HUDEP-2 (cell line): ENCODE results near the gene CLCNKA.

Experiments
- DNase-seq, 76 experiments: peaks; one replicate each; lab custom pipeline; 2025; ENCODE audit not compliant: unreplicated experiment in 76 of 76; lab: John Stamatoyannopoulos, UW

The CLCNKA gene

DNA sequence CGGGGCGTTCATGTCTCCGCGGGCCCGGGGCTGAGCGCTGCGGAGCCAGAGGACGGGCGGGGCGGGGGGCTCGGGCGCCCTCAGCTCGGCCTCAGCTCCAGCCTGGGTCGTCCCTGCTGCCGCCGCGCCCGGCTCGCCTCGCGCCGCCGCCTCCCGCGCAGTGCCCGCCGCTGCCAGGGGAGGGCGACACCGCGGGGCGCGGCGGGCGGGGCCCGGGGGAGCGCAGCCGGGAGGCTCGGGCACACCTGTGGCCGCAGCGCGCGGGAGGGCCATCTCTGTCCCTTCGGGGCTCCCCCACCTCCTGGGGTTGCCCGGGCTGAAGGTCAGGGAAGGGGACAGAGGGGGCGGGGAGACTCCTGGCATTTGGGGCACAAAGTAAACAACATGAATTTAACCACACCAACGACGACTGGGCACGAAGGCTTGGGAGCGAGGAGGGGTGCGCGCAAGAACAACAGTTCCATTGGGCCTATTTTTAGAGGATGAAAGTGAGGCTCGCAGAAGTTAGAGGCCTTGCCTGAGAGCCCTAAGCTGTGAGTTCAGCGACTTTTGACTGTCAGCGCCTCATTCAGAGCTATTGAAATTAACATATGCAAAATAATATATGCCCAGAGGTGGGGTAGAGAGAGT lies 51.8 kb downstream of the CLCNKA start, which contains the start of gene FAM131C:
Gene FAM131C, minus strand, starts transcription at position 162 of the 630 bp plus-strand sequence. CDS start 209 bp downstream, outside the sequence.
- DNase-seq = peak in 5 of 76 experiments; percentile 4 to 10 (median 9)

- no peak for DNase-seq
Observed at GRCh38 chr1:16074217-16074616, 52.4 kb downstream of the CLCNKA start.

- DNase-seq = no peak
Observed at GRCh38 chr1:16075337-16076030, 53.6 kb downstream of the CLCNKA start.

DNA sequence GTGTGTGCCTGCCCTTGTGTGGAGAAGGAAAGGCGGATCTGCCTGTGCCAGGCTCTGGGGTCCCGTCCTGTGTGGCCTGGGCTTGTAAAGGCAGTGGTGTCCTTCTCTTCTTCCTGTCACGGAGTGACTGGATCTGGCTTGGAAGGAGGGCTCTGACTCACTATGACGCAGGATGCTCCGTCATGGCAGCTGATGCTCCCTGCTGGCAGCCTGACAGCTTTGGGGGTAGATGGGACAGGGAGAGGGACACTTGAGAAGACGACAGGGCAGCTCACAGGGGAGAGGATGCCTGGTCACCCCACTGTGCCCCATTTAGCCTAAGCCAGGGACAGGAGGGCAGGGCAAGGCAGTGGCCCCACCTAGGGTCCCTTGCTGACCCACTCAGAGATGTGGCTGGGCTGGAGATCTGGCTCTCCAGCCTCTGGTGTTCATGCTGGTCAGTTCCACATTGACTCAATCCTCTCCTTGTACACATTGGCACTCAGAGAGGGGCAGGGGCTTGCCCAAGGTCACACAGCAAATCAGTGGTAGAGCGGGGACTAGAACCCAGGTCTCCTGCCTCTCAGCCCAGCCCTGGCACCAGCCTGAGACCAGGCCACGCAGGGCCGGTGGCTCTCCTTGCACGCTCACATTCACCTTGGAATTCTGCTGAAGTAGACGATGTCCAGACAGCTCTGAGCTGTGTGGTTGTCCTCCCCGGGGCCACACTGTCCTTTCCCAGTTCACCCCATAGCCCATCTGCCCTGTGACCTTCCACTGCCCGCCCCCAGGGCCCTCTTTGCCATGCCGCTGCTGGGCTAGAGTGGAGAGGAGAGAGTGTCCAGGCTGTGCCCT lies 54.4 kb downstream of the CLCNKA start:
- DNase-seq = peak in 1 of 76 experiments; percentile 14

DNA sequence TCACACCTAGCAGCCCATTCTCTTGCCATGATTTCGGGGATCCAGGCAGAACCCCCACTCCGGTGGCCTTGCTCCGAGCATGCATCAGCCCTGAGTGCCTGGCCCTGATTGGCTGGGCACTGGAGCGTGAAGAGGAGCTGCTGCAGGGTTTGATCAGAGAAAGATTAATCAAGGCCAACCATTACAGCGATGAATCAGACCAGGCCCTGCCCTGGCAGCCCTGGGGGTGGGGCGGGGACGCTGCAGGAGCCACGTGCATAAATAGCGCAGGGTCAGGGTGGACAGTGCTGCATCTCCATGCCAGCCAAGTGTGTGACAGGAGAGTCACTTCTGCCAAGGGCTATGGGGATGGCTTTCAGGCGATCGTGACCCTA lies 55.0 kb downstream of the CLCNKA start:
- peak in 3 of 76 experiments; percentile 4 to 11 (median 6) for DNase-seq

DNA sequence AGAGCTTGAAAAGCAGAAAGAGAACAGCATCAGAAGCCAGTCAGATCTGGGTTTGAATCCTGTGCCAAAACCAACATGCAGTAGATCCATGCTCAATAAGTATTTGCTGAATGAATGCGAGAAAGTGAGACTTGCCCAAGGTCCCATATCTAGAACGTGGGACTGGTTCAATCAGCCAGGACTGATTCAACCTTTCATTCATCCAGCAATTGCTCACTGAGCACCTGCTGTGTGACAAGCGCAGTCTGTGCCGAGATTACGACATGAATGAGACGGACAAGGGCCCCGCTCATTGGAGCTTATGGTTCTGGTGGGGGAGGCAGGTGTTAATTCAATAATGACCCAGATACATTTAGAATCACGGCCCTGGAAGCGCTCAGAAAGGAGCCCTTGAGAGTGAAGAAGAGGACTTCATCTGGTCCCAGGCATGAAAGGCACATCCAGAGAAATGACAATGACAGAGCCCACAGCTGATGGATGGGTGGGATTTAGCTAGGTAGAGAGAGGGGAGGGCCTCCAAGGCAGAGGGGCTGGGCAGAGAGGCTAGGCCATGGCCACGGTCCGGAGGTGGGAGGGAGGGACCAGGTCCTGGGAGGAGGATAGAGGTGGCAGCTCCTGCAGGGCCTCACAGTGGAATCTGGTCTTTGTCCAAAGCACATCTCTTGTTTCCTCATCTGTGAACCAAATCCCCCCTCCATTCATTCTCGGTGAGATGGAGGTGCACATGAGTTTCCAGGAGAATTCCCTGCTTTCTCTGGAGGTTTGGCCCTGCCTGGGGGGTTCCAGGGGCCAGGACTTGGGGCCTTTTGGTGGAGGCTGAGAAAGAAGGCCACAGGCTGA lies 55.8 kb downstream of the CLCNKA start:
- no peak for DNase-seq

GRCh38 chr1:16078925-16079656 lies 57.3 kb downstream of the CLCNKA start:
- peak in 54 of 76 experiments; percentile 7 to 65 (median 42) for DNase-seq

- DNase-seq = peak in 2 of 76 experiments; percentile 10 to 13
Observed at GRCh38 chr1:16080422-16081150, 58.8 kb downstream of the CLCNKA start.

- no peak for DNase-seq
Observed at GRCh38 chr1:16081636-16082035, 59.8 kb downstream of the CLCNKA start.

- DNase-seq = peak in 61 of 76 experiments; percentile 5 to 76 (median 47)
Observed at GRCh38 chr1:16082283-16083038, 60.6 kb downstream of the CLCNKA start.

GRCh38 chr1:16083486-16083885 lies 61.6 kb downstream of the CLCNKA start:
- DNase-seq = no peak
